Upper lobe of right lung (tissue), 1 donor: ENCODE measurements around the gene MAN2B1. TPM values are rescaled to one million over a fixed set of nuclear protein-coding genes. Genes with fewer than 3 reads are reported as not detected.

ENCODE experiments used
- ATAC-seq: fragments of 200-7000 bp; cut with Tn5 transposase; one replicate; pipeline ENCODE4 v1.9.1; 2020; ENCODE audit warnings: mild to moderate bottlenecking, moderate library complexity
- DNase-seq: peaks from one replicate; pipeline ENCODE4 v3.0.0-alpha.2; 2020
- H3K27ac ChIP-seq: fragments of 200-600 bp; one replicate; pipeline ENCODE4 v1.8.0; 2022
- H3K27me3 ChIP-seq: fragments of 200-600 bp; one replicate; pipeline ENCODE4 v1.8.0; 2022; ENCODE audit warnings: mild to moderate bottlenecking
- H3K36me3 ChIP-seq: fragments of 200-600 bp; one replicate; pipeline ENCODE4 v1.8.0; 2022
- H3K4me1 ChIP-seq: fragments of 200-600 bp; one replicate; pipeline ENCODE4 v1.8.0; 2022
- H3K4me3 ChIP-seq: fragments of 200-600 bp; one replicate; pipeline ENCODE4 v1.8.0; 2022; ENCODE audit warnings: mild to moderate bottlenecking
- H3K9me3 ChIP-seq: fragments of 200-600 bp; one replicate; pipeline ENCODE4 v1.8.0; 2022
- CTCF ChIP-seq: fragments of 200-600 bp; IDR thresholded peaks from one replicate; pipeline ENCODE4 v1.8.0; 2022; ENCODE audit warnings: antibody characterized with exemption
- intact Hi-C: fragments of 100-400 bp; cut with DNase I; formaldehyde crosslinking; loops from one replicate; pipeline ENCODE4 v1.11.0; 2022
- total RNA-seq: library from RNA; stranded (reverse); fragmentation: NEBNext Ultra II Directional; extraction: Animal tissue kit (Norgen Biotek cat#: 25700); gene quantifications from one replicate; pipeline ENCODE4 v1.2.1, GENCODE V29; 2021
- donor health status: DM: no; HTN: yes; CAD: no; lungs with severe emphysema.

The MAN2B1 gene
- total RNA-seq, 1 donor from 2014 or later = 174 TPM

GRCh38 chr19:12655546-12655945 lies 11.0 kb downstream of the MAN2B1 start:
- Histone ChIP-seq H3K4me3 (no peak overlapping the region), H3K4me1 (no peaks in the 10 kb centered on the region), H3K27ac (no peak overlapping the region), H3K27me3 (no peaks in the 10 kb centered on the region), H3K9me3 (no peaks in the 10 kb centered on the region), H3K36me3 (peaks cover 70% of the 10 kb centered on the region)
- ATAC-seq (no peak), DNase-seq (no peak)
- intact Hi-C loops = no loop called here
- no peak for TF ChIP-seq CTCF

GRCh38 chr19:12652219-12652618 lies 14.3 kb downstream of the MAN2B1 start:
- H3K27ac ChIP-seq = no peak overlapping the region
- no peak for TF ChIP-seq CTCF
- intact Hi-C loops = no loop called here
- no peak for DNase-seq
- H3K9me3 ChIP-seq = no peaks in the 10 kb centered on the region
- no peak overlapping the region for H3K4me3 ChIP-seq
- peaks cover 6% of the 10 kb centered on the region for H3K4me1 ChIP-seq
- no peaks in the 10 kb centered on the region for H3K27me3 ChIP-seq
- peaks cover 43% of the 10 kb centered on the region for H3K36me3 ChIP-seq
- no peak for ATAC-seq

GRCh38 chr19:12649941-12650340 lies 16.6 kb downstream of the MAN2B1 start:
- H3K27ac ChIP-seq = no peak overlapping the region
- peaks cover 23% of the 10 kb centered on the region for H3K36me3 ChIP-seq
- no peak for DNase-seq
- no peak overlapping the region for H3K4me3 ChIP-seq
- intact Hi-C loops = no loop called here
- no peaks in the 10 kb centered on the region for H3K9me3 ChIP-seq
- H3K4me1 ChIP-seq = peaks cover 6% of the 10 kb centered on the region
- H3K27me3 ChIP-seq = no peaks in the 10 kb centered on the region
- ATAC-seq = no peak
- TF ChIP-seq CTCF = no peak

GRCh38 chr19:12648088-12648487 lies 18.5 kb downstream of the MAN2B1 start:
- no peak for DNase-seq

GRCh38 chr19:12647490-12648071 lies 19.0 kb downstream of the MAN2B1 start:
- no peak for TF ChIP-seq CTCF
- Histone ChIP-seq H3K4me3 (peak overlapping the region; percentile 32), H3K27ac (no peak overlapping the region), H3K4me1 (peaks cover 6% of the 10 kb centered on the region), H3K27me3 (no peaks in the 10 kb centered on the region), H3K36me3 (peaks cover 10% of the 10 kb centered on the region), H3K9me3 (no peaks in the 10 kb centered on the region)
- peak; percentile 90 for DNase-seq
- intact Hi-C loops = no loop called here
- peak; percentile 96 for ATAC-seq

More at GRCh38 chr19:12648088-12648487, 18.5 kb downstream of the MAN2B1 start:
- Histone ChIP-seq H3K9me3 (no peaks in the 10 kb centered on the region), H3K27me3 (no peaks in the 10 kb centered on the region), H3K36me3 (peaks cover 10% of the 10 kb centered on the region), H3K4me1 (peaks cover 6% of the 10 kb centered on the region), H3K27ac (no peak overlapping the region), H3K4me3 (peak overlapping the region; percentile 32)
- peak; percentile 26 for TF ChIP-seq CTCF
- peak; percentile 46 for ATAC-seq
- intact Hi-C loops = no loop called here

- H3K4me3 ChIP-seq = no peak overlapping the region
- no peak for DNase-seq
- H3K27ac ChIP-seq = no peak overlapping the region
- H3K27me3 ChIP-seq = no peaks in the 10 kb centered on the region
- ATAC-seq = peak; percentile 4
- no peaks in the 10 kb centered on the region for H3K9me3 ChIP-seq
- intact Hi-C loops = no loop called here
- TF ChIP-seq CTCF = no peak
- H3K36me3 ChIP-seq = peaks cover 10% of the 10 kb centered on the region
- H3K4me1 ChIP-seq = peaks cover 6% of the 10 kb centered on the region
These were observed 19.5 kb downstream of the MAN2B1 start for GRCh38 chr19:12647047-12647446.
